NCI-H748 (cell line): ENCODE data around the gene XXYLT1.

Experiments
- DNase-seq: peaks from one replicate; lab custom pipeline; 2025; ENCODE audit not compliant: unreplicated experiment; lab: John Stamatoyannopoulos, UW

Gene XXYLT1

DNA sequence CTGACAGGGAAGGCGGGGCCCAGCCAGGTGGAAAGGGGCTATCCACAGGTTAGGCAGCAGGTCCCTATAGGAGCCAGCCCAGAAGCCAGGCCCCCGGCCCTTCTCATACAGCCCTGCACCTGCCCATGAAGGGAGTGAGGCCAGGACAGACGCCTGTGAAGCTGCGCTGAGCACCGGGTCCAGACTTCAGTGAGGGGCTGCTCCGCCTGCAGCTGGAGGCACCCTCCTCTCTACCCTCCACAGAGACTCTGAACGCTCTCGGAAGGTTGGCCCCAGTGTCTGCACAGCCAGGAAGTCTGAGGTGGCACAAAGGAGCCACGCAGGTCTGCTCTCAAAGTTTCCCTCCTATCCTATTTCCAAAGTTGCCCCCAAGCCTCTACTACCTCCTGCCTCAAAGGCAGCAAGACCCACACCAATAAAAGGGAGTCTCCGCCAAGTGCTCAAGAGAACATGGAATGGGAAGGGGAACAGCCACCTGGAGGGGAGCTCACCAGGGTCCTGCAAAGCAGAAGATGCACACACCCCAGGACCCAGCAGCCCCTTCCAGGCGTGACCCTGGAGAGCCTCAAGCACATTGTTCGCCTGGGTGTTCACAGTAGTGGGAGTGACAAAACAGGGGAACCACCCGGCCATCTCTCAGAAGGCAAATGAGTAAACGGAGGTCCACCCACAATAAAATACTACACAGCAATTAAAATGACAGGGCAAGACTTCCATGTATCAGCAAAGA is 19.5 kb downstream of the XXYLT1 start:
- DNase-seq = no peak

- DNase-seq = no peak
These were observed 20.3 kb downstream of the XXYLT1 start for GRCh38 chr3:195250473-195251251.

GRCh38 chr3:195249858-195250464 is 21.0 kb downstream of the XXYLT1 start:
- DNase-seq = no peak

DNA sequence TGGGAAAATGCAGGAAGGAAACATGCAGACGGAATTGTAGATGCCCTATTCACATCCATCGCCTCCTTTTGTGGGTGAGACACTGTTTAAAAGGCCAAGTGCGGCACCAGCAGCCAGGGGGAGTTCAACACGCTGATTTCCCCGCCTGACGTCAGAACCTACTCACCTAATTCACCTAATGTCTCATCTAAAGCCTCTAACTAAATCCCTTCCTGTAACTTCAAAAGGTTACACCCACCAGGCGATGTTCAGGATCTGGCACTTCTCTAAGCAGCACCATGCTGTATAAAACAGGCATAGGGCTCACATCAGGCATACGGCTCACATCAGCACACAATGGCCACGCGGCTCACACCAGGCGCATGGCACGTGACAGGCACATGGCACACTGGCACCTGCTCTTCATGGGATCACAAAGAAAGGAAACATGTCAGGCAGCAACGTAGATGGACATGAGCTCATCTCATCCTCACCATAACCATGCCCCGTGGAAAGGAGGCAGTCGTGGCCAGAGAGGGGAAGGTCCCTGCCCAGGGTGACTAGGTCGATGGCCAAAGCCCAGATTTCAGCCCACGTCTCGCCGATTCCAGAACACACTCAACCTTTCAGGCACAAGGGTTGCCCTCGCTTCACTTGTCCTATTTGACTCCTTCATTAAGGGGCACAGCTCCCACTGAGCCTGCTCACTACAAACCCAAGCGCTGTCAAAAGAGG is 21.7 kb downstream of the XXYLT1 start:
- DNase-seq = no peak

DNA sequence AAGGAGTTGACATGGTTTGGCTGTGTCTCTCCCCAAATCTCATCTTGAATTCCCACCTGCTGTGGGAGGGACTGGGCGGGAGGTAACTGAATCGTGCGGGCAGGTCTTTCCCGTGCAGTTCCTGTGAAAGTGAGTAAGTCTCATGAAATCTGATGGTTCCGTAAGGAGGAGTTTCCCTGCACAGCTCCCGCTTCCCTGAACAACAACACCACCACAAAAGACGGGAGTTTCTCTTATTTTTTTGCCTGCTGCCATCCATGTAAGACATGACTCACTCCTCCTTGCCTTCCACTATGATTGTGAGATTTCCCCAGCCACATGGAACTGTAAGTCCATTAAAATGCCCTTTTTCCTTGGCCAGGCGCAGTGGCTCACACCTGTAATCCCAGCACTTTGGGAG is 22.7 kb downstream of the XXYLT1 start:
- no peak for DNase-seq

DNA sequence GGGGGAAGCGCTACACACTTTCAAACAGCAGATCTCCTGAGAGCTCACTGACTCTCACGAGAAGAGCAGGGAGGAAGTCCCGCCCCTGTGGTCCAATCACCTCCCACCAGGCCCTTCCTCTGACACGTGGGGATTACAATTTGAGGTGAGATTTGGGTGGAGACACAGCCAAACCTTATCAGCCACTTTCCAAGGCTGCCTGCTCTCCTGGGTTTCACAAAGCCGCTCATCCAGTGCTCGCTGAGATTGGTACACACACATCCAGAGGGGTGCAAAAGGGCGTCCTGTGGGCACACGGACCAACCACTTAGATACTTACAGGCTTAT is 23.1 kb downstream of the XXYLT1 start:
- DNase-seq = no peak

- DNase-seq = no peak
These were observed 23.7 kb downstream of the XXYLT1 start for GRCh38 chr3:195247086-195247862.

- no peak for DNase-seq
These were observed 24.4 kb downstream of the XXYLT1 start for GRCh38 chr3:195246581-195246995.

DNA sequence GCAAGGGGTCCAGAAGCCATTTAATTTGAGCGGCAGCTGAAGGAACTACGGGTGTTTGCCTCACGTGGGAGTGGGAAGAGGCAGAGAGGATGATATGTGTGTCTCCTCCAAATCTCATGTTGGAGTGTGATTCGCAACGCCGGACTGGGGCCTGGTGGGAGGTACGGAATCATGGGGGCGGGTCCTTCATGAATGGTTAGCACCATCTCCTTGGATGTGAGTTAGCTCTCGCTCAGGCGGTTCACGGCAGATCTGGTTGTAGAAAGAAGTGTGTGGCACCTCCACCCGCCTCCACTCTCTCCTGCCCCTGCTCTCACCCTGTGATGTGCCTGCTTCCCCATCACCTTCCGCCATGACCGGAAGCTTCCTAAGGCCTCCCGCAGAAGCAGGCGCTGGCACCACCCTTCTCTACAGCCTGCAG is 25.4 kb downstream of the XXYLT1 start:
- no peak for DNase-seq

DNA sequence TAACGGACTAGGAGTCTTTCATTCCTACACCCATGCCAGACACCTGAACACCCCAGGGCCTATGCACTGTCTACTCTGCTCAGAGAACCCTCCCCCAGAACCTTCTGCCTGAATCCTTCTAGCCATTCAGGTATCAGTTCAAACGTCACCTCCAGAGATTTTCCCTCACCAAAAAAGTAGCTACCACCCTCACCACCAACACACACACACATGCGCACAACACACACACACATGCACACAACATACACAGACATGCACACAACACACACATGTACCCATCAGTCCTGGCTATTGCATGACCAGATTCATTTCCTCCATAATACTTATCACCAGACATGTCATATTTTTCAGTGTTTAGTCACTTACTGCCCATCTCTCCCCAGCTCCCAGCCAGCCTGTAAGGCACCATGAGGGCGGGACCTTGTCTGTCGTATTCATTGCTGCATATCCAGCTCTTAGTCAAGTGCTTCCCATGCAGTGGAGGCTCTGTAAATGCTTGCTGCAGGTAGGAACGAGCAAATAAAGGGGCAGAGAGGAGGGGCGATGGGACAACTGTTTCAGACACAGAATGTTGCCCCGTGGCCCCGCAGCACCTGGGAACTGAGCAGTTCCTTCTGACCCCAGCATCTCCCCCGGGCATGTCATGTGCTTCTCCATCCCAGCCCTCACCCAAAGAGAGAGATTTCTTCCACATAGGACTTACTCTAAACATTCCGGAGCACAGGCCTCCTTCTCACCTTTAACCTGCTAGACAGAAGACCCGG is 29.2 kb downstream of the XXYLT1 start:
- no peak for DNase-seq

GRCh38 chr3:195240939-195241338 is 30.0 kb downstream of the XXYLT1 start:
- no peak for DNase-seq

GRCh38 chr3:195240171-195240701 is 30.7 kb downstream of the XXYLT1 start:
- no peak for DNase-seq

DNA sequence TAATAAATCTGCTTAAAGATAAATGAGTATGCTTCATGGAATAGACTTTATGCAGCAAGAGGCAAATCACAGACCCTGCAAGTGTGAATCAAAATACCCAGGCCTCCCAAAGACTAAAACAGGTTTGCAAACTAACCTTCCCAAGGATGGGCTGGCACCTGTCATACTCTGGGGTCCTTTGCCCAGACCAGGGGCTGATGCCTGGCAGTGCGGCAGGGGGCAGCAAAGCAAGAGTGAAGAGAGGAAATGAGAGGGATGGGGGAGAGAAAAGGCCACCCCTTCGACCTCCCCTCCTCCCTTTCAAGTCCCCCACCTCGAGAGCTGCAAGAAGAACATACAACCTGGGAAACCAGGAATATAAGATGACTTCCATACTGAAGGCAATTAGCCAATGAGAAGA is 31.8 kb downstream of the XXYLT1 start:
- DNase-seq = no peak

GRCh38 chr3:195238586-195239118 is 32.3 kb downstream of the XXYLT1 start:
- no peak for DNase-seq

- no peak for DNase-seq
These were observed 32.8 kb downstream of the XXYLT1 start for GRCh38 chr3:195238081-195238571.

- no peak for DNase-seq
These were observed 34.0 kb downstream of the XXYLT1 start for GRCh38 chr3:195236801-195237570.

GRCh38 chr3:195236076-195236798 is 34.7 kb downstream of the XXYLT1 start:
- no peak for DNase-seq

DNA sequence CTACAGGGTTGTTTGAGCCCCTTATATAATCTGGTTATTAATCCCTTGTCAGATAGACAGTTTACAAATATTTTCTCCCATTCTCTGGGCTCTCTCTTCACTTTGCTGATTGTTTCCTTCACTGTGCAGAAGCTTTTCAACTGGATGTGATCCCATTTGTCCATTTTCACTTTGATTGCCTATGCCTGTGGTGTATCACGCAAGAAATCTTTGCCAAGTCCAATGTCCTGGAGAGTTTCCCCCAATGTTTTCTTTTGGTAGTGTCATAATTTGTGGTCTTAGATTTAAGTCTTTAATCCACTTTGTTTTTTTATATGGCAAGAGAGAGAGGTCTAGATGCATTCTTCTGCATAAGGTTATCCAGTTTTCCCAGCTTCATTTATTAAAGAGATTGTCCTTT is 40.7 kb downstream of the XXYLT1 start:
- no peak for DNase-seq
